GM13977 (cell line): ENCODE measurements around the gene EMP3.
"Not testable (repeated sequence)": the region's sequence is repeated elsewhere in the genome, so short reads cannot be mapped to it uniquely, and the experiment has no call there.

ENCODE experiments used
- DNase-seq: peaks from one replicate; pipeline ENCODE4 v3.0.0; 2012; ENCODE audit warnings: low spot score
- CTCF ChIP-seq: IDR thresholded peaks from 2 replicates; pipeline ENCODE4 v1.5.1; 2012; ENCODE audit warnings: mild to moderate bottlenecking, control low read depth; ENCODE audit not compliant: insufficient read depth; ENCODE audit errors: extremely low read depth, missing control alignments
- in situ Hi-C: fragments of 300-500 bp; cut with MboI; formaldehyde crosslinking; loops from one replicate; pipeline ENCODE4 v1.12.0; 2022; ENCODE audit warnings: low sequenced_read_pairs, low pct_unique_long_range_greater_than_20kb, mixed read lengths, inconsistent platforms; ENCODE audit not compliant: unreplicated experiment

Gene EMP3

GRCh38 chr19:48290771-48291488, 34.4 kb upstream of the EMP3 start:
- peak; percentile 91 for TF ChIP-seq CTCF
- peak; percentile 69 for DNase-seq
- in situ Hi-C loops, result no loop called here

- TF ChIP-seq CTCF, result peak; percentile 10
- in situ Hi-C loops, DNase-seq: not testable (repeated sequence)
These were observed 33.9 kb upstream of the EMP3 start for GRCh38 chr19:48291489-48291815.

- TF ChIP-seq CTCF, result no peak
- DNase-seq, result no peak
- in situ Hi-C loops, result no loop called here
These were observed 32.6 kb upstream of the EMP3 start for GRCh38 chr19:48292798-48293197.

- TF ChIP-seq CTCF, result no peak
- no peak for DNase-seq
- in situ Hi-C loops, result no loop called here
These were observed 29.9 kb upstream of the EMP3 start for GRCh38 chr19:48295458-48295857.

GRCh38 chr19:48296963-48297734, 28.2 kb upstream of the EMP3 start:
- TF ChIP-seq CTCF, result no peak
- in situ Hi-C loops, result no loop called here
- DNase-seq, result no peak

GRCh38 chr19:48297975-48298374, 27.4 kb upstream of the EMP3 start:
- in situ Hi-C loops, result no loop called here

More at GRCh38 chr19:48297975-48298374, 27.4 kb upstream of the EMP3 start:
- TF ChIP-seq CTCF, result no peak
- no peak for DNase-seq
